Tibial nerve (tissue), 4 donors: ENCODE results near the gene NOS3.

Experiments used
- CTCF ChIP-seq, 5 experiments: fragments of 200-600 bp in 3 of 5; fragments of 450-650 bp in 2 of 5; sonication (generic) in 3 of 5; IDR thresholded peaks; one replicate each; pipeline ENCODE4 v1.5.1; 2016 to 2019; ENCODE audit warnings: antibody characterized with exemption in 5 of 5, mild to moderate bottlenecking in 3 of 5, moderate library complexity in 2 of 5
- EP300 ChIP-seq, 2 donors: sonication (generic); formaldehyde crosslinking; IDR thresholded peaks; one replicate each; pipeline ENCODE4 v1.6.1; 2017; ENCODE audit warnings: antibody characterized with exemption in 2 of 2, mild to moderate bottlenecking in 1 of 2

DNA sequence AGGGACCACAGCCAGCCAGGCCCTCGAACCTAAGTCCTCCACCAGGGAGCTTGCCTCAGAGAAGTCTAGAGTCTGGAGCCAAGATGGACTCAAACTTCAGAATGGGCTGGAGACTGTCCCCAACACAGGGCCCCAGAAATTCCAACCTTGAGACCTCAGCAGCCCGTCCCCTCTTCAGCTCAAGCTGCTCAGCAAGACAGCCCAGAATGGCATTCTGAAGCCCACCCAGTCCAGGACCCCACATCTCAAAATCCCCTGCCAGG lies 28.6 kb upstream of the NOS3 start:
- TF ChIP-seq CTCF (IDR thresholded peaks at IDR 0.05), result no peak
- TF ChIP-seq EP300 (IDR thresholded peaks at IDR 0.05), result no peak
